Chondrocyte (in vitro differentiated cells): ENCODE measurements around the gene ATP5PF. TPM values are rescaled to one million over a fixed set of nuclear protein-coding genes. Genes with fewer than 3 reads are reported as not detected.
A peak's percentile ranks its signal among the peaks of the same experiment; 100 is the strongest.
"Not testable (repeated sequence)": the region's sequence is repeated elsewhere in the genome, so short reads cannot be mapped to it uniquely, and the experiment has no call there.

Experiments
- DNase-seq: peaks from one replicate; pipeline ENCODE4 v3.0.0; 2021; ENCODE audit warnings: mixed read lengths, low spot score
- H3K27ac Mint-ChIP-seq: one replicate; pipeline ENCODE4 v1.8.0; 2021; ENCODE audit warnings: mild to moderate bottlenecking, moderate library complexity, mixed read lengths; ENCODE audit not compliant: unreplicated experiment
- H3K27me3 Mint-ChIP-seq: 2 replicates; pipeline ENCODE4 v1.8.0; 2021; ENCODE audit warnings: low read depth, mixed read lengths
- H3K36me3 Mint-ChIP-seq: 2 replicates; pipeline ENCODE4 v1.8.0; 2021; ENCODE audit warnings: low read depth, mixed read lengths
- H3K4me1 Mint-ChIP-seq: 2 replicates; pipeline ENCODE4 v1.8.0; 2021; ENCODE audit warnings: low read depth, mild to moderate bottlenecking, mixed read lengths
- H3K4me3 Mint-ChIP-seq: one replicate; pipeline ENCODE4 v1.8.0; 2021; ENCODE audit warnings: mild to moderate bottlenecking, moderate library complexity, mixed read lengths; ENCODE audit not compliant: unreplicated experiment
- H3K9me3 Mint-ChIP-seq: 2 replicates; pipeline ENCODE4 v1.8.0; 2021; ENCODE audit warnings: low read depth, mixed read lengths
- long read RNA-seq: library from polyadenylated mRNA; stranded (forward); transcript quantifications from one replicate; pipeline ENCODE4 v2.0.0, GENCODE V29; 2021
- total RNA-seq: library from RNA; stranded (reverse); gene quantifications from 3 replicates; pipeline ENCODE4 v1.2.1, GENCODE V29; 2021
- TF ChIP-seq, protein P1 (sequence below): fragments of 200-600 bp; sonication (generic); IDR thresholded peaks from 2 replicates; pipeline ENCODE4 v1.5.0; 2021; ENCODE audit warnings: antibody characterized with exemption, mild to moderate bottlenecking, moderate library complexity

Gene ATP5PF, protein sequence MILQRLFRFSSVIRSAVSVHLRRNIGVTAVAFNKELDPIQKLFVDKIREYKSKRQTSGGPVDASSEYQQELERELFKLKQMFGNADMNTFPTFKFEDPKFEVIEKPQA
- total RNA-seq = 102 to 126 TPM (median 107 TPM) in 3 replicates
- long read RNA-seq, transcript ATP5PF-202 (4 exons, 826 nt) = minor isoform, 8 of 162 reads
- long read RNA-seq, transcript ATP5PF-204 (4 exons, 1,179 nt) = minor isoform, 22 of 162 reads
- long read RNA-seq, transcript ATP5PF-201 (4 exons, 614 nt) = major isoform, 121 of 162 reads
- long read RNA-seq, partial matches to known transcripts = 6 of 162 reads
- long read RNA-seq, other reads (novel, unspliced or antisense) = 0 of 162 reads

DNA sequence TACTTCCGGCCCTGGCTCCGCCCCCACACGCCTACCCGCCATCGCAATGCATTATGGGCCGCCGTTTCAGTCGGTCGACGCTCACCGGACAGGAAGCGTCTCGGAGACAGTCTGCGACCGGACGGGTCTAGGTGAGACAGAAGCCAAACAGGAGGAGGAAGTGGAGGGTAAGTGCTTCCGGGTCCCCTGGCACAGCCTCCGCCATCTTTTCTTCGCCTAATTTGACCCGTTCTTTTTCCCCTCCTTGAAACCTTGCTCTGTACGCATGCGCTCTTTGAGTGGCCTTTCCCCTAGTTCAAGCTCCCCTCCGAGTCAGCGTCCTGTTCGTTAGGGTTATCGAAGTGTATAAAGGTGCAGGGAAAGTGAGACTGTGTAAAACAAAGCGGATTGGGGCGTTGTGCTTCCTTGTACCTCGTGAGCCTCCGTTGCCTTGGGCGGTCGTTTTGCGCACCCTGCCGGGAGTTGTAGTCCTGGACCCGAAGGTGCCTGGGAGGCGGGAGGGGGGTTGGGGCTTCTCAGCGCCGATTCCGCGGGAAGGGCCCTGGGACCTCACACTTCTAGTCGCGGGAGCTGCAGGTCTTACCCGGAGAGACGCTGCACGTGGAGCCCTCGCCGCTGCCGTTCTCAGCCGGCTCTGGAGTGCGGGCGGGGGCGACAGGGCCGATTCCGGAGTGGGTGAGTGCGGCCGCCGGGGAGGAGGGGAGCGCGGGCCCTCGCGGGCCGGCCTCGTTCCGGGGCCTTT is at the start of gene ATP5PF, which contains the start of gene GABPA:
Gene ATP5PF, minus strand, starts transcription at position 1 of the 742 bp plus-strand sequence. CDS start 5,110 bp downstream, outside the sequence.
Gene GABPA, plus strand, starts transcription at position 69 of the 742 bp plus-strand sequence. CDS start 6,627 bp downstream, outside the sequence.
- TF ChIP-seq, protein P1, sequence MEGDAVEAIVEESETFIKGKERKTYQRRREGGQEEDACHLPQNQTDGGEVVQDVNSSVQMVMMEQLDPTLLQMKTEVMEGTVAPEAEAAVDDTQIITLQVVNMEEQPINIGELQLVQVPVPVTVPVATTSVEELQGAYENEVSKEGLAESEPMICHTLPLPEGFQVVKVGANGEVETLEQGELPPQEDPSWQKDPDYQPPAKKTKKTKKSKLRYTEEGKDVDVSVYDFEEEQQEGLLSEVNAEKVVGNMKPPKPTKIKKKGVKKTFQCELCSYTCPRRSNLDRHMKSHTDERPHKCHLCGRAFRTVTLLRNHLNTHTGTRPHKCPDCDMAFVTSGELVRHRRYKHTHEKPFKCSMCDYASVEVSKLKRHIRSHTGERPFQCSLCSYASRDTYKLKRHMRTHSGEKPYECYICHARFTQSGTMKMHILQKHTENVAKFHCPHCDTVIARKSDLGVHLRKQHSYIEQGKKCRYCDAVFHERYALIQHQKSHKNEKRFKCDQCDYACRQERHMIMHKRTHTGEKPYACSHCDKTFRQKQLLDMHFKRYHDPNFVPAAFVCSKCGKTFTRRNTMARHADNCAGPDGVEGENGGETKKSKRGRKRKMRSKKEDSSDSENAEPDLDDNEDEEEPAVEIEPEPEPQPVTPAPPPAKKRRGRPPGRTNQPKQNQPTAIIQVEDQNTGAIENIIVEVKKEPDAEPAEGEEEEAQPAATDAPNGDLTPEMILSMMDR = peak; percentile 49
- Mint-ChIP-seq H3K4me3 (peak within 1 kb of the TSS; percentile 98), H3K36me3 (no peaks in the 10 kb centered on the region), H3K9me3 (no peaks in the 10 kb centered on the region), H3K27ac (peak within 1 kb of the TSS; percentile 100), H3K4me1 (peaks cover 36% of the 10 kb centered on the region), H3K27me3 (no peaks in the 10 kb centered on the region)
- peak; percentile 99 for DNase-seq

DNA sequence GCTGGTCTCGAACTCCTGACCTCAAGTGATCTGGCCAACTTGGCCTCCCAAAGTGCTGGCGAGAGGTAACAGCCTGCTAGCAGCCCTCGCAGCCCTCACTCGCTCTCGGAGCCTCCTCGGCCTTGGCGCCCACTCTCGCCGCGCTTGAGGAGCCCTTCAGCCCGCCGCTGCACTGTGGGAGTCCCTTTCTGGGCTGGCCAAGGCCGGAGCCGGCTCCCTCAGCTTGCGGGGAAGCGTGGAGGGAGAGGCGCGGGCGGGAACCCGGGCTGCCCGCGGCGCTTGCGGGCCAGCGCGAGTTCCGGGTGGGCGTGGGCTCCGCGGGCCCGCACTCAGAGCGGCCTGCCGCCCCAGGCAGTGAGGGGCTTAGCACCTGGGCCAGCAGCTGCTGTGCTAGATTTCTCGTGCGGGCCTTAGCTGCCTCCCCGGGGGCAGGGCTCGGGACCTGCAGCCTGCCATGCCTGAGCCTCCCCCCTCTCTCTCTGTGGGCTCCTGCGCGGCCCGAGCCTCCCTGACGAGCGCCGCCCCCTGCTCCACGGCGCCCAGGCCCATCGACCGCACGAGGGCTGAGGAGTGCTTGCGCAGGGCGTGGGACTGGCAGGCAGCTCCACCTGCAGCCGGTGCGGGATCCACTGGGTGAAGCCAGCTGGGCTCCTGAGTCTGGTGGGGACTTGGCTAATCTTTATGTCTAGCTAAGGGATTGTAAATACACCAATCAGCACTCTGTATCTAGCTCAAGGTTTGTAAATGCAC is 43.6 kb upstream of the ATP5PF start:
- H3K36me3 Mint-ChIP-seq, H3K4me1 Mint-ChIP-seq, DNase-seq, H3K27ac Mint-ChIP-seq, H3K4me3 Mint-ChIP-seq, H3K9me3 Mint-ChIP-seq, H3K27me3 Mint-ChIP-seq: not testable (repeated sequence)

DNA sequence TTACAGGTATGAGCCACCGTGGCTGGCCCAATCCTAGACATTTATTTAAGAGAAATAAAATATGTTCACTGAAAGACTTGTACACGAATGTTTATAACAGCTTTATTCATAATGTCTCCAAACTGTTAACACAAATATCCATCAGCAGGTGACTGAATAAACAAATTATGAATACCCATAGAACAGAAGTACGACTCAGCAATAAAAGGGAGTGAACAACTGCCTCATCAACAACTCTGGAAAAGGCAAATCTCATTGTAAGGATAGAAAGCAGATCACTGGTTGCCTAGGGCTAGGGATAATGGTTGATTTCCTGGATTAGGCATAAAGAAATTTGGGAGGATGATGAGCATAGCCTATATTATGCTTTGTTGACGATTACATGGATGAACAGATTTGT is 41.7 kb upstream of the ATP5PF start:
- no peaks in the 10 kb centered on the region for H3K27me3 Mint-ChIP-seq
- TF ChIP-seq, protein P1 = no peak
- no peak overlapping the region for H3K27ac Mint-ChIP-seq

DNA sequence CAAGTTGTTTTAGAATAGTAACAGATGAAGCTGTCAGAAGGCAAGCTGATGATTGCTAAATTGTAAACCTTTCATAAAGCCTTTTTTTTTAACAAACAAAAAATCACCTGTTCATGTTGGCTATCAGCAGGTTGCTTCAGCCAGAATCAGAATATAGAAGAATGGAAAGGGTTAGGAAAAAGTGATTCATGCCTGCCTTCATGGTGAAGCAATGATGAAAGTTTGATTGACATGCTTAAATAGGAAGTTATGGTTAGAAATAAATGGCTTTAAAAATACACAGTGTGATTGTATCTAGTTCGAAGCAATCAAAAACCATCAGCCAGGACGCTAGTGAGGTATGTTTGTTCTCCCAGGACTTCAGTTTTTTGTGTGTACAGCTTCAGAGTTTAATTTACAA is 38.0 kb upstream of the ATP5PF start:
- Mint-ChIP-seq H3K9me3 (no peaks in the 10 kb centered on the region), H3K36me3 (peaks cover 6% of the 10 kb centered on the region), H3K27me3 (no peaks in the 10 kb centered on the region)

More for the DNA sequence above, 41.7 kb upstream of the ATP5PF start:
- no peak for DNase-seq
- H3K4me1 Mint-ChIP-seq = peaks cover 8% of the 10 kb centered on the region
- no peaks in the 10 kb centered on the region for H3K9me3 Mint-ChIP-seq
- peaks cover 2% of the 10 kb centered on the region for H3K36me3 Mint-ChIP-seq
- H3K4me3 Mint-ChIP-seq = no peak overlapping the region

DNA sequence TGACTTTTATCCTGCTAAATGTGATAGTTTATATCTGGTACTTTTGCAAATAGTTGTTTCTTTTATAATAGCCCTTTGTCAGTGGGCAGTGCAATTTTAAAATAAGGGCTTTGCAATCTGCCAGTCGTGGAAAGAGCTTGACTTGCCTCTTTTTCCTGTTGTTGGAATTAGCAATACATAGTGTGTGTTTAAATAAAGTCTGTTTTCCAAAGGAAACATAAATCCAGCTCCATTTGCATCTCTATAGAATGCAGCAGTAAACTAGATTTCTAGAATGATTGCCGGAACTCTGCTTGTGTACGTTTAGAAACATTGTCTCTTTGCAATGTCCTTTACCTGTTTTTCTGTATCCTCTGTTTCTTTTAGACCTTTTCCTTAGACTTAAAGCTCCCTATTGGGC is 33.2 kb upstream of the ATP5PF start:
- Mint-ChIP-seq H3K4me3 (no peak overlapping the region), H3K4me1 (peaks cover 8% of the 10 kb centered on the region), H3K36me3 (peaks cover 21% of the 10 kb centered on the region), H3K27me3 (no peaks in the 10 kb centered on the region), H3K27ac (no peak overlapping the region), H3K9me3 (no peaks in the 10 kb centered on the region)
- TF ChIP-seq, protein P1 = no peak
- DNase-seq = no peak

More for the DNA sequence above, 38.0 kb upstream of the ATP5PF start:
- DNase-seq = no peak
- Mint-ChIP-seq H3K4me3 (no peak overlapping the region), H3K4me1 (peaks cover 8% of the 10 kb centered on the region), H3K27ac (no peak overlapping the region)
- TF ChIP-seq, protein P1 = no peak
